ENCODE results near the gene TSPEAR. TPM values are rescaled to one million over a fixed set of nuclear protein-coding genes. Genes with fewer than 3 reads are reported as not detected.

TSPEAR gene
- total RNA-seq, 1 experiment from 2014 or later: not detected

GRCh38 chr21:44510109-44510507, 201.3 kb downstream of the TSPEAR start:
- Histone ChIP-seq H3K9me2 (replicated peaks; ENCODE audit: insufficient read depth, low read length) (no peaks in the 10 kb centered on the region), H3K79me2 (ENCODE audit: low read length) (no peaks in the 10 kb centered on the region), H4K20me1 (ENCODE audit: insufficient read depth, low read depth, low read length) (peaks cover 6% of the 10 kb centered on the region; the same call in 1 of the 2 replicates), H3K27me3 (ENCODE audit: low read length) (no peaks in the 10 kb centered on the region), H3K27ac (ENCODE audit: low read length) (no peak overlapping the region), H3K4me2 (ENCODE audit: low read depth, low read length, poor library complexity, severe bottlenecking) (peak overlapping the region; percentile 41), H3K36me3 (ENCODE audit: insufficient read depth, low read length) (no peaks in the 10 kb centered on the region), H3K9me3 (ENCODE audit: low read length) (no peaks in the 10 kb centered on the region), H3K4me1 (ENCODE audit: low read length) (peaks cover 6% of the 10 kb centered on the region), H2AFZ (ENCODE audit: low read length) (no peak overlapping the region), H3K4me3 (ENCODE audit: low read length) (no peak overlapping the region), H3K9ac (ENCODE audit: low read length) (no peak overlapping the region)
- DNase-seq: no peak

GRCh38 chr21:44509539-44509938, 201.8 kb downstream of the TSPEAR start:
- Histone ChIP-seq H3K9me3 (ENCODE audit: low read length) (no peaks in the 10 kb centered on the region), H3K4me2 (ENCODE audit: low read depth, low read length, poor library complexity, severe bottlenecking) (no peak overlapping the region), H3K4me3 (ENCODE audit: low read length) (no peak overlapping the region), H3K9ac (ENCODE audit: low read length) (no peak overlapping the region), H3K27ac (ENCODE audit: low read length) (no peak overlapping the region), H4K20me1 (ENCODE audit: insufficient read depth, low read depth, low read length) (peaks cover 6% of the 10 kb centered on the region; the same call in 1 of the 2 replicates), H3K79me2 (ENCODE audit: low read length) (no peaks in the 10 kb centered on the region), H3K36me3 (ENCODE audit: insufficient read depth, low read length) (no peaks in the 10 kb centered on the region), H3K9me2 (replicated peaks; ENCODE audit: insufficient read depth, low read length) (no peaks in the 10 kb centered on the region), H3K27me3 (ENCODE audit: low read length) (no peaks in the 10 kb centered on the region), H2AFZ (ENCODE audit: low read length) (no peak overlapping the region), H3K4me1 (ENCODE audit: low read length) (peaks cover 6% of the 10 kb centered on the region)
- DNase-seq: peak; percentile 48

DNA sequence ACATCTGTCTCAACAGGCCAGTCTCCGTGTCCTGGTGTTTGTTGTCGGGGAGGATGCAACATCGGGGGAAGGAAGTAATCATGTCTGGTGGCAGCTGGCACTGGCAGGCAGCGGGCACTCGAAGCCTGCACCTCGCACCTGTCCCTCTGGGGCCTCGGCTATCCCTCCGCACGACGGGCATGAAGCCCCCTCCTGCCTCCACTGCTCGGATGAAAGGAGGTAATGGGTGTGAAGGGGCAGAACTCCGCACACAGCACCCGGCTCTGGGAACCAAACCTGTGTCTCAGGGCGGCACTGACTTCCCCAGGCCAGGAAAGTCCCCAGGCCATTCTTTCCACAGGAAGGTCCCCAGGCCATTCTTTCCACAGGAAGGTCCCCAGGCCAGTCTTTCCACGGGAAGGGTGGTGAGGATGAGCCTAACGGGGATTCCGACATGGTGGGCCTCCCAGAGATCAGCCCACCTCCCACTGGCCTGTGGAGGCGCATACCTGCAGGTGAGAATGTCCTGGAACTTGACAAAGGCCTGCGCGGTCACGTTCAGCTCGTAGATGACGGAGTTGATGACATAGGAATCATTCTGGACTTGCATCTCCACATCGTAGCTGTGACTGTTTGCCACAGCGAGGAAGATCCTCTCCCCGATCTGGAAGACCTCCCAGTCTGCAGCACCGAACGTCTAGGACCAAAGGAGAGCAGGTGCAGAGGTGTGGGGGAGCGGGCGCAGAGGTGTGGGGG, 202.5 kb downstream of the TSPEAR start:
- Histone ChIP-seq H3K27ac (ENCODE audit: low read length) (no peak overlapping the region), H3K4me1 (ENCODE audit: low read length) (peaks cover 6% of the 10 kb centered on the region), H3K4me3 (ENCODE audit: low read length) (no peak overlapping the region), H3K9me2 (replicated peaks; ENCODE audit: insufficient read depth, low read length) (no peaks in the 10 kb centered on the region), H3K9me3 (ENCODE audit: low read length) (no peaks in the 10 kb centered on the region), H3K4me2 (ENCODE audit: low read depth, low read length, poor library complexity, severe bottlenecking) (no peak overlapping the region), H3K9ac (ENCODE audit: low read length) (no peak overlapping the region), H3K79me2 (ENCODE audit: low read length) (no peaks in the 10 kb centered on the region), H2AFZ (ENCODE audit: low read length) (no peak overlapping the region), H4K20me1 (ENCODE audit: insufficient read depth, low read depth, low read length) (peaks cover 6% of the 10 kb centered on the region; the same call in 1 of the 2 replicates), H3K36me3 (ENCODE audit: insufficient read depth, low read length) (no peaks in the 10 kb centered on the region), H3K27me3 (ENCODE audit: low read length) (no peaks in the 10 kb centered on the region)
- DNase-seq: no peak

DNA sequence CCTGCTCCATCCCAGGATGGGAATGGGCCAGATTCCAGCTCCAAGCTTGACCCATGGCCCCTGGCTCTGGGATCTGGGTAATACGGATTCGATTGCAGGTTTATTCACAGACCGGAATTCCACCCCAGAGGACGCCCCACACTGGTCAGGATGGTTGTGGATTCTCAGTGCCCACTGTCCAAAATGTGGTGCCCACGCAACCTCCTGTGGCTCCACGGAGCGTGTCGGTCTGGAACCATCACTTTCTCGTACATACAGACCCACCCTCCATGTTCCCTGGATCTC, 203.0 kb downstream of the TSPEAR start:
- H3K4me2 ChIP-seq (ENCODE audit: low read depth, low read length, poor library complexity, severe bottlenecking): no peak overlapping the region
- no peak overlapping the region for H2AFZ ChIP-seq (ENCODE audit: low read length)
- no peaks in the 10 kb centered on the region for H3K9me3 ChIP-seq (ENCODE audit: low read length)
- H3K4me3 ChIP-seq (ENCODE audit: low read length): no peak overlapping the region
- H3K36me3 ChIP-seq (ENCODE audit: insufficient read depth, low read length): no peaks in the 10 kb centered on the region
- no peaks in the 10 kb centered on the region for H3K27me3 ChIP-seq (ENCODE audit: low read length)
- H4K20me1 ChIP-seq (ENCODE audit: insufficient read depth, low read depth, low read length): peaks cover 6% of the 10 kb centered on the region; the same call in 1 of the 2 replicates
- peaks cover 6% of the 10 kb centered on the region for H3K4me1 ChIP-seq (ENCODE audit: low read length)
- no peak overlapping the region for H3K27ac ChIP-seq (ENCODE audit: low read length)
- no peaks in the 10 kb centered on the region for H3K9me2 ChIP-seq (replicated peaks; ENCODE audit: insufficient read depth, low read length)
- DNase-seq: no peak
- H3K9ac ChIP-seq (ENCODE audit: low read length): no peak overlapping the region
- no peaks in the 10 kb centered on the region for H3K79me2 ChIP-seq (ENCODE audit: low read length)

DNA sequence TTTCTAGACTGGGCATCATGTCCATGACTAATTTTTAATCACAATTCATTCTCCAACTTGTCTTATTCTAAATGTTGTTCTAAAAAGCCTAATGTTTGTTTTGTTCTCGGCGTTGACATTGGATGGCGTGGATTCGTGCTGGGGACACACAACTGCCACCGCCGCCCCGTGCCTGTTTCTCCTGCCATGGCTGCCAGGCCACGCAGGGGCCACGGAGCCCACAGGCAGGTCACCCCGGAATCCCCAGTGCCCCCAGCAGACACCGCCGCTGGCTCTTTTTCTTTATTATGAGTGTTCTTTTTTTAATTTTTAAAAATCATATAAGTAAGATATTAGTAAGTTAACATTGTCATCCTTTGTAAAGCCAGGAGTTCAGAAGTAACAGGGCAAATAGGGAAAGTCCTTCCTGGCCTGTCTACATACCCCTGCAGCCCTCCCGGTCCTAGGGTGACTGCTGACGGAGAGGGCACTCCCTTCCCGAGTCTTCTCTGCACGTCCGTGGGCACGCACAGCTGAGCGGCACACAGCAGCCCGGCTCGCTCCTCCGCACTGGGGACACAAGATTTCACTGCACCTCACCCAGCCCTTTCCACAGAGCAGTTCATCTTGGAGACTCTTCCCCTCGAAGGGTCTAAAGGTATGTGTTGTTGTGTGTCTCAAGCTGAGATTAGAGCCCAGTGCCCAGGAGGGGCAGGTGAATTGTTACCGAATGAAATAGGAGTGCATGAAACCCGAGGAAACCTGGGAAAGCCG, 203.5 kb downstream of the TSPEAR start:
- no peaks in the 10 kb centered on the region for H3K36me3 ChIP-seq (ENCODE audit: insufficient read depth, low read length)
- no peak overlapping the region for H2AFZ ChIP-seq (ENCODE audit: low read length)
- H3K27me3 ChIP-seq (ENCODE audit: low read length): no peaks in the 10 kb centered on the region
- H3K4me3 ChIP-seq (ENCODE audit: low read length): no peak overlapping the region
- no peak for DNase-seq
- H3K9ac ChIP-seq (ENCODE audit: low read length): no peak overlapping the region
- no peak overlapping the region for H3K4me2 ChIP-seq (ENCODE audit: low read depth, low read length, poor library complexity, severe bottlenecking)
- no peaks in the 10 kb centered on the region for H3K79me2 ChIP-seq (ENCODE audit: low read length)
- H3K9me3 ChIP-seq (ENCODE audit: low read length): no peaks in the 10 kb centered on the region
- H3K9me2 ChIP-seq (replicated peaks; ENCODE audit: insufficient read depth, low read length): no peaks in the 10 kb centered on the region
- no peak overlapping the region for H3K27ac ChIP-seq (ENCODE audit: low read length)
- H4K20me1 ChIP-seq (ENCODE audit: insufficient read depth, low read depth, low read length): peaks cover 6% of the 10 kb centered on the region; the same call in 1 of the 2 replicates
- peaks cover 6% of the 10 kb centered on the region for H3K4me1 ChIP-seq (ENCODE audit: low read length)

DNA sequence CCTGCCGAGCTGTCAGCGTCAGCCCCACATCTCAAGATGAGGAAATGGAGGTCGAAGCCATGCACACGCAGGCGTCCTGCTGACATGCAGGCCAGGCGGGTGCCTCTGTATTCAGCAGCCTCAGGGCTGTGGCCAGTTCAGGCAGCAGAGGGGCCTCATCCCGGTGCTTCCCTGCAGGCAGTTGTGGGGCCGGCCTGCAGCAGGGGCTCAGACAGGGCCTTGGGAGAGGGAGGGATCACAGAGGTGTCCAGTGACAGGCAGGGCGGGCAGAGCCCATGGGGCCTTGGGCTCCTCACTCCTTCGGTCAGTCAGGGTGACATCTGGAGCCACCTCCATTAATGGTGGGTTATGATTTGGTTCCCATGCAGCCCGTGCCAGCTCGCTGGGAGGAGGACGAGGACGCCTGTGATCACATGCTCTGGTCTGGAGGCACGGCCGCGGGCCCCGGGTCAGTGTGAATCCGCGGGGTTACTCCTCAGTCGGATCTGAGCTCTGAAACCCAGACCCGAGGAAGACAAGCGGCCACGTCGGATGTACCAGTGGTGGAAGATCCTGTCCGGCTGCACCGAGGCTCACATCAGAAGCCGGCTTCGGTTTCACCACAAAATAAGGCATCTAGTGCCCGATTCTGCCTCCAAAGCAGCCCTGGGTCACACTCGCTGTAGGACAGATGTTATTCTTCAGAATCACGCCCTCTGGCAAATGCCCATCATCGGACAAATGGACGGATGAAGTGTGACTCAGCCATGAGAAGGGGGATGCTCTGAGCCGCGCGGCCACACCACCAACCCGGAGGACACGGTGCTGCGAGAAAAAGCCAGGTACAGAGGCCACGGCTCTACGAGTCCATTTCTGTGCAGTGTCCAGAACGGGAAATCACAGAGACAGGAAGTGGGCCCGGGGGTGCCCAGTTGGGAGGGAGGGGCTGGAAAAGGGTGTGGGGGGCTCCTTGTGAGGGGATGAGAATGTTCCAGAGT, 204.8 kb downstream of the TSPEAR start:
- H2AFZ ChIP-seq (ENCODE audit: low read length): no peak overlapping the region
- H3K4me1 ChIP-seq (ENCODE audit: low read length): peaks cover 6% of the 10 kb centered on the region
- no peak overlapping the region for H3K4me2 ChIP-seq (ENCODE audit: low read depth, low read length, poor library complexity, severe bottlenecking)
- peaks cover 6% of the 10 kb centered on the region; the same call in 1 of the 2 replicates for H4K20me1 ChIP-seq (ENCODE audit: insufficient read depth, low read depth, low read length)
- no peaks in the 10 kb centered on the region for H3K9me2 ChIP-seq (replicated peaks; ENCODE audit: insufficient read depth, low read length)
- H3K79me2 ChIP-seq (ENCODE audit: low read length): no peaks in the 10 kb centered on the region
- no peaks in the 10 kb centered on the region for H3K9me3 ChIP-seq (ENCODE audit: low read length)
- no peak overlapping the region for H3K9ac ChIP-seq (ENCODE audit: low read length)
- H3K4me3 ChIP-seq (ENCODE audit: low read length): no peak overlapping the region
- no peaks in the 10 kb centered on the region for H3K27me3 ChIP-seq (ENCODE audit: low read length)
- no peak overlapping the region for H3K27ac ChIP-seq (ENCODE audit: low read length)
- DNase-seq: no peak
- no peaks in the 10 kb centered on the region for H3K36me3 ChIP-seq (ENCODE audit: insufficient read depth, low read length)

- Histone ChIP-seq H3K4me2 (ENCODE audit: low read depth, low read length, poor library complexity, severe bottlenecking) (no peak overlapping the region), H2AFZ (ENCODE audit: low read length) (no peak overlapping the region), H3K4me3 (ENCODE audit: low read length) (no peak overlapping the region), H3K4me1 (ENCODE audit: low read length) (peaks cover 4% of the 10 kb centered on the region), H3K27ac (ENCODE audit: low read length) (no peak overlapping the region), H3K9me3 (ENCODE audit: low read length) (no peaks in the 10 kb centered on the region), H4K20me1 (ENCODE audit: insufficient read depth, low read depth, low read length) (peaks cover 6% of the 10 kb centered on the region; the same call in 1 of the 2 replicates), H3K9me2 (replicated peaks; ENCODE audit: insufficient read depth, low read length) (no peaks in the 10 kb centered on the region), H3K79me2 (ENCODE audit: low read length) (no peaks in the 10 kb centered on the region), H3K9ac (ENCODE audit: low read length) (no peak overlapping the region), H3K27me3 (ENCODE audit: low read length) (no peaks in the 10 kb centered on the region), H3K36me3 (ENCODE audit: insufficient read depth, low read length) (no peaks in the 10 kb centered on the region)
- no peak for DNase-seq
These were observed 205.6 kb downstream of the TSPEAR start for GRCh38 chr21:44505673-44506278.
